HG03558 (cell line): ENCODE data around the gene MAST2.
"Not testable (repeated sequence)": the region's sequence is repeated elsewhere in the genome, so short reads cannot be mapped to it uniquely, and the experiment has no call there.

ENCODE experiments used
- ATAC-seq: cut with Tn5 transposase; IDR thresholded peaks from one replicate; pipeline ENCODE4 v1.9.1; 2021; ENCODE audit warnings: moderate number of reproducible peaks; ENCODE audit not compliant: unreplicated experiment; ENCODE audit errors: extremely low read depth

MAST2 gene

DNA sequence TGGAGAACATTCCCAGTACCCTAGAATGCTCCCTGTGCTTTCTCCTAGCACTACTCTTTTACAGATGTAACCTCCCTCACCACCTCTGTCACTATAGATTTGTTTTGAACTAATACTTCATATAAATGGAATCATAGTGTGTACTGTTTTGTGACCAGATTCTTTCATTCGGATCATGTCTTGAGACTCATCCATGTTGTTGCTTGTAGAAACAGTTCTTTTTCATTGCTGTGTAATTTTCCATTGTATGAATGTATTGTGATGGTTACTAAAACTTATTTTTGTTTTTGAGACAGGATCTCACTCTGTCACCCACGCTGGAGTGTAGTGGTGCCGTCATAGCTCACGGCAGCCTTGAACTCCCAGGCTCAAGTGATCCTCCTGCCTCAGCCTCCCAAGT, 2.7 kb downstream of the MAST2 start:
- no peak for ATAC-seq

DNA sequence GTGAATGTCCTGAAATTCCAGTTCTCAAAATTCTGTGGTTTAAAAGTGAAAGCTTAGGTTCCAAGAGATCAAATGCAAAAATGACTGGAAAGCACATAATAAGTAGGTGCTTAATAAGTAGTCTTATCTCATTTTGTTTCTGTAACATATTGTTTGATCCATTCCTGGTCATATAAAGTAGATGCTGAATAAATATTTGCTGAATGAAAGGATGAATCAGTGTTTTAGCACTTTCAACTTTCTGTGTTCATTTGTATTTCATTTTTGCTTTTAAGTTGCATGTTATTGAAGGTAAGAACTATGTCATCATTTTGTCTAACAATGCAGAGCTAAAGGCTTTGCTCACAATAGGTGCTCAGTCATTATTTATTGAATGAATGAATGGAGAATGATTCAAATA, 6.3 kb downstream of the MAST2 start:
- ATAC-seq, result no peak

DNA sequence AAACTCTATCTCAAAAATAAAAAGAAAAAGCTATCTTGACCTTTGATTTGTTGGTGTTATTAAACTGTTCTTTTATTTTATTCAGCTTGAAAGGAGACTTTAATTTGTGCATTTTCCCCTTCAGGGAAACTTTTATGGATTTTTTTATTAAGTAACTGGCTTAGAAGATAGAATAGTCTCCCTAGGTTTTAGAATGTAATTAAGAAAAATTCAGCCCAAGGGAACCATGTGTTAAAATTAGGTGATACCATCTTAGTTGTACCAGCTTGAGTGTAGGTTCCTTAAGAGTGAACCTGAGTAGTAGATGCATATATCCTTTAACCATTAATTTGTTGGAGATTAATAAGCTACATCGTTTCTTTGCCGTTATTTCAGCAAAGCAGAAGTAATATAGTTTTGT, 11.4 kb downstream of the MAST2 start:
- no peak for ATAC-seq

DNA sequence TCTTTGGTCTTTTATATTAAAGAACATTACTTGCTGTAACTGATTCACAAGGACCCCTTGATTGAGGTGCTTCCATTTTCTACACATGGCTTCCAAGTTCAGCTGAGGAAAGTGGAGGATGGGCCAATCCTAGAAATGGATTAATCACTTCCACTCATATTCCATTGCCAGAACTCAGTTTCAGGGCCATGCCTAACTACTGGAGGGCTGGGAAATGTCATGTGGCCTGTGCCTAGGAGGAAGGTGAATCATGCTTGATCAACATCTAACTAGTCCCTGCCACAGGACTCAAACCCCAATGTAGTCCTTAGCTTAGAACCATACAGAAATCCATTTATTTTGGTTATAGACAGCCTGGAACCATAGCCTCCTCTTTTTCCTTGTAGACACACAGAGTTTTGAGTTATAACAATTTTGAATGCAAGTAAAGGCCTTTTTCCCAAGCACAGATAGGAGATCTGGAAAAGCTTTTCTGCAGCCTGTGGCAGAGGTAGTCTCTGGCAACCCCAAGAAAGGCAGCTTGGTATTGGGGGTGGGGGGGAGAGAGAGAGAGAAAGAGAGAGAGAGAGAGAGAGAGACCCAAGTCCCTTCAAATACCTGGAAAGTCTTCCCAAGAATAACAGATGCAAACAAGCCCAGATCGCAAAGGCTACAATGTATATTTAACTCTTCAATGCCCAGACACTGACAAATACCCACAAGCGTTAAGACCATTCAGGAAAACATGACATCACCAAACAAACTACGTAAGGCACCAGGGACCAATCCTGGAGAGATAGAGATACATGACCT, 12.5 kb downstream of the MAST2 start:
- ATAC-seq, result no peak

DNA sequence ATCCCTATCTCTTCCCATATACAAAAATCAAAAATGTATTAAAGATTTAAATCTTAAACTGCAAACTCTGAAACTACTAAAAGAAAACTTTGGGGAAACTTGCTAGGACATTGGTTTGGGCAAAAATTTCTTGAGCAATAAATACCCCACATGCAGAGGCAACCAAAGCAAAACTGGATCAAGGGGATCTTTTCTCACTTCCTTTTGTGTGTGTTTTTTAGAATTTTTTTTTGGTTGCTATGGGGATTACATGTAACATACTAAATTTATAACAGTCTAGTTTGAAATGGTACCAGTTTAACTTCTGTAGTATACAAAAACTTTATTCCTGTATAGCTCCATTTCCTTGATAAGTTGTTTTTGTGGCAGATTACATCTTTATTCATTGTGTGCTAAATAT, 16.8 kb downstream of the MAST2 start:
- ATAC-seq, result no peak

DNA sequence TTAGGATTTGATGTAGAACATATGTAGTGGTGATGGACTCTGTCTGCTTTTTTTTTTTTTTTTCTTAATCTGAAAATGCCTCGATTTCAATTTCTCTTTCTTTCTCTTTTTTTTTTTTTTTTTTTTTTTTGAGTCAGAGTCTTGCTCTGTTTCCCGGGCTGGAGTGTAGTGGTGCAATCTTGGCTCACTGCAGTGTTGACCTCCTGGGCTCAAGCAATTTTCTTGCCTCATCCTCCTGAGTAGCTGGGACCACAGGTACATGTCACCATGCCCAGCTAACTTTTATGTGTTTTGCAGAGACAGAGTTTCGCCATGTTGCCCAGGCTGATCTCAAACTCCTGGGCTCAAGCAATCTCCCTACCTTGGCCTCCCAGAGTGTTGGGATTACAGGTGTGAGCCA, 17.4 kb downstream of the MAST2 start:
- ATAC-seq, result no peak

DNA sequence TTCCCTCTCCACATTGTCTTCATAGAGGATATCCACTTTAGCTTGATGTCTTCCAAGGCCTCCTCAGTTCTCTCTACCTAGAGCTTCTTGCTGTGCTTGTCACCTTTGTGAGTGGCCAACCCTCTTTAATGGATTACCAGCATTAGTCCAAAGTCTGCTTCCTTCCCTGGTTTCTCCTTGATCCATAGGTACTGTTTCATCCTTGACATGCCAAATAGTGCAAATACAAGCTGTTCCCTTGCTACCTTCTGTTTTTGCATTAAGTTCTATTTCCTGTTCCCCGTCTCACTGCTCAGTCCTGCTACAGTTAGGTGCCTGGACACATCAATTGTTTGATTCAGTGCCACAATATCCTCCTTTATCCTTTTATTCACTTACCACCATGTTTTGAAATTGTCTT, 19.2 kb downstream of the MAST2 start:
- no peak for ATAC-seq

DNA sequence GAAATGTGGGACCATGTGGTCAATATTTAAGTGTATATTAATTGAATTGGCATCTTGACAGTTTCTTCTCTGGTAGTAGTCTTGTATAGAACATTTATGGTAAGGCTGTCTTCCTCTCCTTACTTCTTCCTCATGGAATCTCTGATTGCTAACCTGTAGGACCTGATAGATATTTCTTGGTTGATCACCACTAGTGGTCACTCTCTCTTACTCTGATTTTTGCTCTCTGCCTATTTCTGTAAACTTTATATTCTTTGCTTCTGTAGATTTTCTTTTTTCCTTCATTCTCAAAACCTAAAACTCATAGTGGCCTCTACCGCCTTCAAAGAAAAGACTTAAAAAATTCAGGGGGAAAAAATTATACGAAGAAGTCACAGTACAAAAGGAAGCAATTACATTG, 21.2 kb downstream of the MAST2 start:
- no peak for ATAC-seq

DNA sequence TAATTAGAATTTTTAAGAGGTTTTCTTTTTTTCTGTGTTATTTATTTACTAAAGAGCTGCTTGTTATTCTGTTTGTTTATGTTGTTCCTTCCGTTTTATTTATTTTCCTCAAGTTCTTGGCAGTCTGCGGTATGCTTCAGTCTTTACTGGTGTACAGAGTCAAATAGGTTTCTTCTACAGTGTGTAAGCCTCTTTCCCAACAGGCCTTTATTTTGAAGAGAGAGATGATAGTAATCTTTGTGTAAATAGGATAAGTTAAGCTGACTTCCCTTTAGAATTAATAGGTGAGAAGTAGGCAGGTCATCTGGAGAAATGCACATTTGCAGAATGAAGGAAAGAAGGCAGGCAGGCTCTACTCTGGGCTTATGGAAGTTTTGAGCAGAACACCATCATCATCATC, 23.8 kb downstream of the MAST2 start:
- no peak for ATAC-seq

DNA sequence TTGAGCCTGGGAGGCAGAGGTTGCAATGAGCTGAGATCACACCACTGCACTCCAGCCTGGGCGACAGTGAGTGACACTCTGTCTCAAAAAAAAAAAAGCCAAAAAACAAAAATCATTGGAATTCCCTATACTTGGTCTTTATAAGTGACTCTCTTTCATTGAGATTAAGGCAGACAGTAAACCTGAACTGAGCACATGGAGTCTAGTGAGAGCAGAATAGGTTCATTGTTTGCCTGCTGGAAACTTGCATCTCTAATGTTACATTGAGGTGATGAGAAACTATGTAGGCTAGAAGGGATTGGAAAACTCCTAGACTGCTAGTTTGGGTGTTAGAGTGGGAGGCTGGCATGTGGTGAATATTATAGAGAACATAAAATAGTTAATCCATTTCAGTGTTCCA, 25.4 kb downstream of the MAST2 start:
- ATAC-seq, result no peak

DNA sequence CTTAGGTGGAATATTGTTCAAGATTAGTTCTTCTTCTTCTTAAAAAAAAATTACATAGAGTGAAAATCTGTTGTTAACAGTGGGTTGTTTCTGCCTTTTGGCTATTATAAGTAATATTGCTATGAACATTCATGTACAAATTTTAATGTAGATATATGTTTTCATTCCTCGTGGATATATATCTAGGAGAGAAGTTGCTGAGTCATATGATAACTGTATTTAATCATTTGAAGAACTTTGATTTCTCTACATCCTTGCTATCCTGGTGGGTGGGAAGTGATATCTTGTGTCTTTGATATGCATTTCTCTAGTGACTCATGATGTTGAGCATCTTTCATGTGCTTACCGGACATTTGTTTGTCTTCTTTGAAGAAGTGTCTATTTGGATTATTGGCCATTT, 29.9 kb downstream of the MAST2 start:
- no peak for ATAC-seq

DNA sequence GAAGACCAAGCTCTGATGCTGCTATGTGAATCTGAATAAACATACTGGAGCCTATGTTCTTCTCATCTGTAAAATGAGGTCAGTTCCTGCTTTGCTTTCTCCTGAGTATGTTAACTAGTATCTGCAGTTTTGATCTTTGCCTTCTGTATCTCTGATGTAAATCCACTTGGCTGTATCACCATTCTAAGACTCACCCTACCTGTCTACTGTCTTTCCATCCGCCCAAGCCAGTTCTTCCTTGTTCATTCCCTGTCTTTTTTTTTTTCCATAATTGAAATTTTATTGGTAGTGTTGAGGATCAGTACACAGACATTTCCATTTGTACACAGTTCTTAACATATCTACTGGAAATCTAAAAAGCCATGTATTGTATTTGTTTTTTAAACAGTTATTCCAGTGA, 31.3 kb downstream of the MAST2 start:
- ATAC-seq, result no peak

DNA sequence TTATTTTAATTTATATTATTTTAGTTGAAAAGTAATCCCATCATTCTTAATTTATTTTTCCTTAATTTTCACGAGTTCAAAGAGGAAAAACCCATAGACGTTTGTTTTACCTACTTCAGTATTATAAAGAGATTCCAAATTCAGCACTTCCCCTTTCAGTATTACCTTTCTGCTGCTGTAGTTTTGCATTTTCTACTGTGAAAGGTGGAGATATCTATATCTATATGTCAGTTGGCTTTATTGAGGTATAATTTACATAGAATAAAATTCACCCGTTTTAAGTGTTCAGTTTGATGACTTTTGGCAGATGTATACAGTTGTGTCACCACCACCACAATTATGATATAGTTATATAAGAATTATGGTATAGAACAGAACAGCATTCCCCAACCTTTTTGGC, 33.0 kb downstream of the MAST2 start:
- ATAC-seq, result no peak

DNA sequence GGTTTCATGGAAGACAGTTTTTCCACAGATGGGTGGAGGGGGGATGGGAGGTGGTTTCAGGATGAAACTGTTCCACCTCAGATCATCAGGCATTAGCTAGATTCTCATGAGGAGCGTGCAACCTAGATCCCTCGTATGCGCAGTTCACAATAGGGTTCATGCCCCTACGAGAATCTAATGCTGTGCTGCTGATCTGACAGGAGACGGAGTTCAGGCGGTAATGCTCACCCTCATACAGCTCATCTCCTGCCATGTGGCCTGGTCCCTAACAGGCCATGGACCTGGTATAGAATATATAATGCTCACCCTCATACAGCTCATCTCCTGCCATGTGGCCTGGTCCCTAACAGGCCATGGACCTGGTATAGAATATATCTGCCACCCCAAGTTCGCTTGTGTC, 33.4 kb downstream of the MAST2 start:
- not testable (repeated sequence) for ATAC-seq

DNA sequence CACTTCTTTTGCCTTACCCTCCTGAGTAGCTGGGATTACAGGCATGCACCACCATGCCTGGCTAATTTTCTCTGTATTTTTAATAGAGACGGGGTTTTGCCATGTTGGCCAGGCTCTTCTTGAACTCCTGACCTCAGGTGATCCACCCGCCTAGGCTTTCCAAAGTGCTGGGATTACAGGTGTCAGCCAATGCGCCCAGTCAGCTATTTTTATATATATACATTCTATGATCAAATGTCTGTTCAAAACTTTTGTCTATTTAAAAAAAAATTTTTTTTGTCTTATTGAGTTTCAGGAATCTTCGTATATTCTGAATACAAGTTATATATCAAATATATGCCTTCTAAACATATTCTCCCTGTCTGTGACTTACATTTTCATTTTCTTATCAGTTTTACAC, 34.9 kb downstream of the MAST2 start:
- not testable (repeated sequence) for ATAC-seq

DNA sequence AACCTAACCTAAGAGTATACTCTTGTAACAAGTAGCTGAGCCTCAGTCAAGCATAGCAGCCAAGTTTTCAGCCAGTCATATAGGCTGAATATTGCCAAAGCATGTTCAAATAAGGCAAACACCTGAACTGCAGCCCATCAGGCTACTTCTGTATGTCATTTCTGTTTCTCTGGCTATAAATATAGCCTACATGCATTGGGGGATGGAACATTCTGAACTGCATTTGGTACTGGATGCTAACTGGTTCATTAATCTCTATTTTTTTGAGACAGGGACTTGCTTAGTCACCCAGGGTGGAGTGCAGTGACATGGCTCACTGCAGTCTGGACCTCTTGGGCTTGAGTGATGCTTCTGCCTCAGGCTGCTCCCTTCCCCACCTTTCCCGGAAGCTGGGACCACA, 37.3 kb downstream of the MAST2 start:
- ATAC-seq, result no peak

DNA sequence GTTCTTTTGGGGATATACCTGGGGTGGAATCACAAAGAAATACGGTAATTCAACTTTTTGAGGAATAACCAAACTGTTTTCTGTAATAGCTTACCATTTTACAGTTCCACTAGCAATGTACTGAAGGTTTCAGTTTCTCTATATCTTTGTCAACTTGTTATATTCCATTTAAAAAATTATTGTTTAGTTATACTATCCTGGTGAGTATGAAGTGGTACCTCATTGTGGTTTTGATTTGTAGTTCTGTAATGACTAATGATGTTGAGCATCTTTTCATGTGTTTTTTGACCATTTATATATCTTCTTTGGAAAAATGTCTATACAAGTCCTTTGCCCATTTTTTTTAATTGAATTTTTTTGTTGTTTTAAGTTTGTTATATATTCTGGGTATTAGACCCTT, 39.4 kb downstream of the MAST2 start:
- ATAC-seq, result no peak

DNA sequence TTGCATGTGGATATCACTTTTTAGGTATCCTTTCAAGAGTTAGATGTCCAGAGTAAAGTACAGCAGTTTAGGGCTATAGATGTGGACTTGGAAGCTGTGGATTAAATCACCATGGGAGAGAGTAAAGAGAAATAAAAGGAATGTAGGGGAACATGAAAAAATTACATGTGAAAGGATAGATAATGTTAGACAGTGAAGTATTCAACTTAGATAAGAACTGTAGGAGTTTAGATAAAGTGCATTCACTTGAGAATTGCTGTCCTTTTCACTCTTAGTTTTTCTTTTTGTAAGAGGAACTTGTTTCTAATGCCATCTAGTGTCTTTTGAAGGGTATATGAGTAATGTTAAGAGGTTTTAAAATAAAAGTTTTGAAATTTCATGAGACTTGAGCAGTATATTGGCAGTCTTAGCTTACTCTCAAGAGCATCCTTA, 40.1 kb downstream of the MAST2 start:
- ATAC-seq, result no peak

DNA sequence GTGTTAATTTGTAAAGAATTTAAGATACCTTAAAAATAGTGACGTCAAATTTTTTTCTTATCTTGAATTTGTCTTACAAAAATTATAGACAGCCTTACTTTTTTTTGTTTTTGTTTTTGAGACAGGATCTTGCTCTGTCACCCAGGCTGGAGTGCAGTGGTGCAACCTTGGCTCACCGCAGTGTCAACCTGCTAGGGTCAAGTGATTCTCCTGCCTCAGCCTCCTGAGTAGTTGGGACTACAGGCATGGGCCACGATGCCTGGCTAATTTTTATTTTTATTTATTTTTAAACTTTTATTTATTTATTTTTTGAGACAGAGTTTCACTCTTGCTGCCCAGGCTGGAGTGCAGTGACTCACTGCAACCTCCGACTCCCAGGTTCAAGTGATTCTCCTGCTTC, 40.6 kb downstream of the MAST2 start:
- not testable (repeated sequence) for ATAC-seq

DNA sequence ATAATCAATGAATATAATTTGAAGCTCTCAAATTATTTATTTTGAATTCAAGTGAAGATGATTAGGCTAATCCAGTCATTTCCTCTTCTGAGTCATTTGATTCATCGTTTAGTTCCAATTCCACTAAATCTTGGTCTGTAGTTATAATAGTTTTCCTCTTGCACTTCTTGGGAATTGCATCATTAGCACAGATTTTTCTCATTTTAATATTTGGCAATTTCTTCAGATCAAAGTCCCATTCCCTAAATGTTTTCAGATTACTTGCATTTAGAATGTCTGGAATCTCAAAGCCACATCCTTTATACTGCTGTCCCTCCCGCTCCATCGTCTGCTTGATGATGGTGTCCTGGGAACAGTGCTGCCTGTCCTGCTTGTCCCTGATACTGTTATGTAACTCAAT, 43.5 kb downstream of the MAST2 start:
- no peak for ATAC-seq

DNA sequence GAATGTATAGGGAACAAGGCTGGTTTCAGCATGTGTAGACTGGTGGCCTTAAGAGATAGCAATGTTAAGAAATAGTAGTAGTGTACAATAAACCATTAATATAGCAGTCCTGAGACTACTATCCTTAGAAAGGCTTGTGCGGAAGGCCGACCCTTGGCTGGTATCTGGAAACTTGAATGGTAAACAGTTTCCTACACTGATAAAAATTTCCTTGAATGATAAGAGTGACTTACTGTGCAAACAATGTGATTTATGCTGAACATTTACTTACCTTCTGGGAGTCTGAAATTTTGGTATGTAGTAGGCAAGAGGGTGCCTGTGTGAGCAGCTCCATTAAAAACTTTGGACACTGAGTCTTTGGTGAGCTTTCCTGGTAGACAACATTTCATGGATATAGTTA, 44.7 kb downstream of the MAST2 start:
- ATAC-seq, result no peak

DNA sequence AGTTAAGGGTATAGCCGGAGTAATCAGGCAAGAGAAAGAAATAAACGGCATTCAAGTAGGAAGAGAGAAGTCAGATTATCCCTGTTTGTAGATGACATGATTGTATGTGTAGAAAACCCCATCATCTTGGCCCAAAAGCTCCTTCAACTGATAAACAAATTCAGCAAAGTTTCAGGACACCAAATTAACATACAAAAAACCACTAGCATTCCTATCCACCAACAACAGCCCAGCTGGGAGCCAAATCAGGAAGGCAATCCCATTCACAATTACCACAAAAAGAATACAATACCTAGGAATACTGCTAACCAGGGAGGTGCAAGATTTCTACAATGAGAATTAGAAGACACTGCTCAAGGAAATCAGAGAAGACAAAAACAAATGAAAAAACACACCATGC, 45.3 kb downstream of the MAST2 start:
- ATAC-seq, result no peak

DNA sequence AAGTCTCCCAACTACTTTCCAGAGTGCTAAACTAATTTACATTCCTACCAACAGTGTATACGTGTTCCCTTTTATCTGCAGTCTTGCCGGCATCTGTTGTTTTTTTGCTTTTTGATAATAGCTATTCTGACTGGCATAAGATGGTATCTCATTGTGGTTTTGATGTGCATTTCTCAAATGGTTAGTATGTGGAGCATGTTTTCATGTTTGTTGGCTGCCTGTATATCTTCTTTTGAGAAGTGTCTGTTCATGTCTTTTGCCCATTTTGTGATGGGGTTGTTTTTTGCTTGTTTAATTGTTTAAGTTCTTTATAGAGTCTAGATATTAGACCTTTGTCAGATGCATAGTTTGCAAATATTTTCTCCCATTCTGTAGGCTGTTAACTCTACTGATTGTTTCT, 46.6 kb downstream of the MAST2 start:
- ATAC-seq, result no peak
